Endothelial cell of umbilical vein (primary cell): ENCODE data around the gene SMOC2. TPM values are rescaled to one million over a fixed set of nuclear protein-coding genes. Genes with fewer than 3 reads are reported as not detected.

Source experiments
- BruUV-seq: library from RNA; stranded (reverse); fragments of 400-500 nt; replicated peaks from 2 replicates; lab custom pipeline; 2021; lab: Mats Ljungman, UMichigan
- CTCF ChIA-PET: fragments of 300-600, 350-600 bp; sonication (Branson Sonifier 250); formaldehyde crosslinking; loops from one replicate; lab custom pipeline; 2021; ENCODE audit warnings: antibody characterized with exemption, inconsistent platforms; lab: Charles Lee
- POLR2A ChIA-PET: fragments of 300-600, 350-600 bp; sonication (Branson Sonifier 250); formaldehyde crosslinking; loops from one replicate; lab custom pipeline; 2021; ENCODE audit warnings: antibody characterized with exemption, inconsistent platforms; lab: Charles Lee
- DNase-seq: peaks from one replicate; pipeline ENCODE4 v3.0.0-alpha.2; 2011; ENCODE audit warnings: low read depth, low spot score
- FAIRE-seq: peaks from 2 replicates; lab custom pipeline; 2011; peaks lifted over from hg19 to GRCh38; lab: Jason Lieb, UNC
- H2AFZ ChIP-seq: 2 replicates; pipeline ENCODE4 v1.6.0; 2012; ENCODE audit warnings: low read depth, low read length, control low read depth, inconsistent platforms
- H3K27ac ChIP-seq: 2 replicates; pipeline ENCODE4 v1.5.1; 2011; ENCODE audit warnings: low read depth, mild to moderate bottlenecking, control low read depth, low read length, moderate library complexity; ENCODE audit not compliant: insufficient read depth
- H3K27me3 ChIP-seq, 2 experiments: 2 replicates each; pipeline versions ENCODE4 v1.6.0 to v1.6.1; 2011; ENCODE audit warnings: low read length in 2 of 2, mixed read lengths in 1 of 2; ENCODE audit not compliant: control insufficient read depth in 2 of 2, insufficient read depth in 2 of 2
- H3K36me3 ChIP-seq, 2 experiments: 2 replicates in 1 of 2; 3 replicates in 1 of 2; pipeline ENCODE4 v1.5.1; 2011; ENCODE audit warnings: low read length in 2 of 2, mild to moderate bottlenecking in 1 of 2, moderate library complexity in 1 of 2; ENCODE audit not compliant: control insufficient read depth in 2 of 2, insufficient read depth in 2 of 2; ENCODE audit errors: extremely low read depth in 1 of 2
- H3K4me1 ChIP-seq: 3 replicates; pipeline ENCODE4 v1.5.1; 2011; ENCODE audit warnings: mild to moderate bottlenecking, low read length; ENCODE audit not compliant: control insufficient read depth, insufficient read depth; ENCODE audit errors: extremely low read depth
- H3K4me2 ChIP-seq: 2 replicates; pipeline ENCODE4 v1.6.1; 2011; ENCODE audit warnings: low read length, control low read depth, mixed read lengths; ENCODE audit not compliant: insufficient read depth
- H3K4me3 ChIP-seq, 3 experiments: fragments of 200-600 bp in 1 of 3; sonication (generic), shearing (Covaris generic) in 1 of 3; replicated peaks in 1 of 3; 2 replicates each; pipeline ENCODE4 v1.5.1; 2011 to 2016; ENCODE audit warnings: control low read depth in 3 of 3, low read length in 3 of 3, mild to moderate bottlenecking in 2 of 3, inconsistent platforms in 1 of 3, low read depth in 1 of 3, moderate library complexity in 1 of 3; ENCODE audit not compliant: insufficient read depth in 1 of 3
- H3K79me2 ChIP-seq: 2 replicates; pipeline ENCODE4 v1.6.0; 2012; ENCODE audit warnings: low read length, inconsistent platforms; ENCODE audit not compliant: control insufficient read depth, insufficient read depth
- H3K9ac ChIP-seq: replicated peaks from 2 replicates; pipeline ENCODE3; 2011; ENCODE audit warnings: low read length, control low read depth; ENCODE audit not compliant: insufficient read depth; ENCODE audit errors: extremely low read depth
- H3K9me1 ChIP-seq: replicated peaks from 3 replicates; pipeline ENCODE4 v1.6.0; 2011; ENCODE audit warnings: mild to moderate bottlenecking, low read length; ENCODE audit not compliant: control insufficient read depth, insufficient read depth; ENCODE audit errors: extremely low read depth
- H3K9me3 ChIP-seq: replicated peaks from 2 replicates; pipeline ENCODE4 v1.5.1; 2012; ENCODE audit warnings: low read length, inconsistent platforms; ENCODE audit not compliant: control insufficient read depth, insufficient read depth
- H4K20me1 ChIP-seq: replicated peaks from 2 replicates; pipeline ENCODE3; 2011; ENCODE audit warnings: mild to moderate bottlenecking, low read length; ENCODE audit not compliant: control insufficient read depth, insufficient read depth; ENCODE audit errors: extremely low read depth
- CTCF ChIP-seq, 2 donors: IDR thresholded peaks; 1 replicate in 1 of 2; 2 replicates in 1 of 2; pipeline ENCODE4 v1.5.1; 2011; ENCODE audit warnings: low read length in 2 of 2, mild to moderate bottlenecking in 2 of 2, moderate library complexity in 2 of 2, control low read depth in 1 of 2, inconsistent platforms in 1 of 2, low read depth in 1 of 2; ENCODE audit not compliant: insufficient read depth in 1 of 2; ENCODE audit errors: extremely low read depth in 1 of 2
- EZH2 ChIP-seq: IDR thresholded peaks from 2 replicates; pipeline ENCODE4 v1.6.1; 2012; ENCODE audit warnings: borderline replicate concordance, low read depth, mild to moderate bottlenecking, moderate library complexity, low read length, inconsistent platforms; ENCODE audit not compliant: severe bottlenecking
- FOS ChIP-seq: IDR thresholded peaks from 2 replicates; pipeline ENCODE4 v1.6.1; 2011; ENCODE audit warnings: mild to moderate bottlenecking, low read length, moderate library complexity, borderline replicate concordance; ENCODE audit not compliant: insufficient read depth
- GATA2 ChIP-seq: IDR thresholded peaks from 2 replicates; pipeline ENCODE4 v1.7.0; 2011; ENCODE audit warnings: low read depth, mild to moderate bottlenecking, moderate library complexity, mixed read lengths, low read length; ENCODE audit not compliant: insufficient read length, insufficient read depth
- JUN ChIP-seq: IDR thresholded peaks from 2 replicates; pipeline ENCODE4 v1.6.1; 2011; ENCODE audit warnings: borderline replicate concordance, low read depth; ENCODE audit not compliant: insufficient read length, insufficient read depth
- MYC ChIP-seq: IDR thresholded peaks from one replicate; pipeline ENCODE4 v1.6.1; 2011; ENCODE audit warnings: mild to moderate bottlenecking, low read depth, low read length
- POLR2A ChIP-seq: IDR thresholded peaks from 2 replicates; pipeline ENCODE4 v1.6.1; 2012; ENCODE audit warnings: low read depth, mild to moderate bottlenecking, control low read depth, low read length
- POLR2AphosphoS5 ChIP-seq: IDR thresholded peaks from 2 replicates; pipeline ENCODE4 v1.6.1; 2012; ENCODE audit warnings: low read depth, mild to moderate bottlenecking, control low read depth, low read length, moderate library complexity; ENCODE audit not compliant: insufficient read depth
- dilution Hi-C: fragments of 300-500 bp; cut with MboI; formaldehyde crosslinking; loops from one replicate; pipeline ENCODE4 v1.15.0; 2019; ENCODE audit warnings: low sequenced_read_pairs; ENCODE audit not compliant: extremely low pct_ligation_motif_present
- intact Hi-C: fragments of 100-400 bp; cut with micrococcal nuclease; formaldehyde crosslinking; loops from one replicate; pipeline ENCODE4 v1.10.0; 2022
- polyA plus RNA-seq, 4 experiments: library from polyadenylated mRNA; depleted of rRNA in 3 of 4; stranded (reverse) in 3 of 4; unstranded in 1 of 4; fragments of >200 nt; gene quantifications; 2 replicates each; pipeline versions ENCODE4 v1.2.1 to v1.2.3, GENCODE V29; 2011 to 2012; ENCODE audit warnings: missing spikeins in 1 of 4
- total RNA-seq: library from RNA; stranded (reverse); gene quantifications from 2 replicates; pipeline ENCODE4 v1.2.3, GENCODE V29; 2021
- TF ChIP-seq, protein P1 (sequence below): IDR thresholded peaks from 2 replicates; pipeline ENCODE4 v1.6.1; 2011; ENCODE audit not compliant: insufficient read depth, insufficient read length

Gene SMOC2
- total and polyA plus RNA-seq, 2 donors (not counting 3 experiments of a cell fraction or from before 2014, with no cell fraction given) = not detected

DNA sequence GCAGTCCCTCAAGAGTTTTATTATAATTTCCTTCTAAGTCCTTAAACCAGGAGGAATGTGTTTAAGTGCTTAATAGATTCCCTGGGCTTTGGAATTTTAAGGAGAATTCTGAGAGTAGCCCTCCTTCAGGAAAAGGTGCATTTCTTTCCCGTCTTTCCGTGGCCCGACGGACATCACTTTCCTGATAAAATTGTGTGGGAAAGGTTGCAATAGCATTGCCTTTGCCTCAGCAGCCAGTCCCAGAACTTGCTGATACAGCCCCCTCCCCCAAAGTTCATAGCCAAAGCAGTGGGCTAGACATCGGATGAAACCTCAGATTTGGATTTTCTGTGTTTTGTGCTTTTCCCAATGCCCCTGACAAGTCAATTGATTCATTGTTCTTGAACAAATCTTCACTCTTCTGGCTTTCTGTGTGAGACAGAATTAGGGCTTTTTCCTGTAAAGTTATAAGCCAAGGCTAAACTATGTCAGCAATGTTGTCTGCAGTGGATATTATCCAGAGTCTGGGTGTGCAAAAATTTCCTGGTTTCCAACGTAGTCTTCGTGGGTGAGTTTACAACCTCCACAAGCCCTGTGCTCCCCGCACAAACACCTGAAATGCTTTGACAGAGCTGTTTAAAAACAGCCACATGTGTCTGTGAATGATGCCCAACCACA lies 1.1 kb upstream of the SMOC2 start:
- no peak for TF ChIP-seq CTCF (IDR thresholded peaks at IDR 0.05; ENCODE audit: extremely low read depth in 1 of 2, insufficient read depth in 1 of 2, low read depth in 1 of 2, low read length in 2 of 2)
- TF ChIP-seq POLR2A = no peak
- TF ChIP-seq MYC = no peak
- no peak for TF ChIP-seq JUN
- TF ChIP-seq EZH2 = no peak
- TF ChIP-seq, protein P1, sequence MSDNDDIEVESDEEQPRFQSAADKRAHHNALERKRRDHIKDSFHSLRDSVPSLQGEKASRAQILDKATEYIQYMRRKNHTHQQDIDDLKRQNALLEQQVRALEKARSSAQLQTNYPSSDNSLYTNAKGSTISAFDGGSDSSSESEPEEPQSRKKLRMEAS = no peak
- TF ChIP-seq FOS = no peak
- TF ChIP-seq GATA2 = no peak
- no peak for TF ChIP-seq POLR2AphosphoS5
- no peak for DNase-seq
- no peaks in the 10 kb centered on the region for H3K9me1 ChIP-seq
- dilution Hi-C loops (no loop called here), intact Hi-C loops (no loop called here)
- H3K9me3 ChIP-seq = no peaks in the 10 kb centered on the region
- no peak overlapping the region for H3K9ac ChIP-seq
- BruUV-seq = no TSS peak
- no peaks in the 10 kb centered on the region for H3K4me1 ChIP-seq
- FAIRE-seq = no peak
- H3K4me2 ChIP-seq = no peak overlapping the region
- no peaks in the 10 kb centered on the region for H4K20me1 ChIP-seq
- H2AFZ ChIP-seq = no peak overlapping the region
- ChIA-PET CTCF (no interaction called here), POLR2A (no interaction called here)
- H3K36me3 ChIP-seq = no peaks in the 10 kb centered on the region
- H3K27me3 ChIP-seq = peaks cover 9 to 21% of the 10 kb centered on the region in 2 experiments
- no peak overlapping the region for H3K27ac ChIP-seq
- H3K4me3 ChIP-seq = no peak overlapping the region
- H3K79me2 ChIP-seq = no peaks in the 10 kb centered on the region
